ENCODE results near the gene ANKRD45. TPM values are rescaled to one million over a fixed set of nuclear protein-coding genes. Genes with fewer than 3 reads are reported as not detected.

ANKRD45 gene
- total and polyA plus RNA-seq, 2 of the 8 experiments (the other 6 are each of a cell fraction or from before 2014, with no cell fraction given) = 0.41 to 2.8 TPM

- ChIA-PET CTCF (ENCODE audit: partially characterized antibody) (interaction anchor here (0.9 to 1.6 kb wide), 2 partner anchors 166 to 198 kb away, joined by 3 read pairs; no protein-coding TSS in a partner anchor), POLR2A (ENCODE audit: partially characterized antibody) (interaction anchor here (0.6 to 3.4 kb wide), 3 partner anchors 10 to 149 kb away, joined by 3 to 14 read pairs (median 4); no protein-coding TSS in a partner anchor)
- Histone ChIP-seq H3K4me3 (ENCODE audit: extremely low read depth in 1 of 4, insufficient read depth in 2 of 4, low read depth in 3 of 4, low read length in 4 of 4) (no peak overlapping the region), H3K23ac (ENCODE audit: insufficient read length) (no peak overlapping the region), H4K20me1 (replicated peaks in 1 of 2; ENCODE audit: control insufficient read depth in 1 of 2, insufficient read depth in 2 of 2, low read length in 2 of 2) (no peaks in the 10 kb centered on the region), H4K5ac (ENCODE audit: insufficient read length, low read depth, low read length) (no peak overlapping the region), H3K14ac (ENCODE audit: insufficient read length) (no peak overlapping the region), H3K9ac (replicated peaks in 1 of 4; ENCODE audit: extremely low read depth in 1 of 4, low read depth in 3 of 4, low read length in 3 of 4) (no peak overlapping the region), H3K23me2 (ENCODE audit: low read depth, low read length) (no peaks in the 10 kb centered on the region), H3K36me3 (ENCODE audit: control insufficient read depth in 2 of 4, insufficient read depth in 4 of 4, low read length in 3 of 4) (no peaks in the 10 kb centered on the region), H2BK15ac (ENCODE audit: low read length) (no peak overlapping the region), H3K79me2 (ENCODE audit: control insufficient read depth in 1 of 2, insufficient read depth in 2 of 2, low read length in 2 of 2) (no peaks in the 10 kb centered on the region), H4K91ac (replicated peaks; ENCODE audit: insufficient read length, low read length) (no peak overlapping the region), H2BK20ac (ENCODE audit: low read length) (no peak overlapping the region), H3K18ac (ENCODE audit: extremely low read depth, low read length) (no peak overlapping the region), H2AFZ (ENCODE audit: low read length) (no peak overlapping the region), H3K9me3 (ENCODE audit: insufficient read depth in 2 of 2, low read depth in 1 of 2, low read length in 1 of 2) (no peaks in the 10 kb centered on the region), H3K4me2 (ENCODE audit: insufficient read depth in 1 of 2, low read depth in 2 of 2, low read length in 2 of 2) (no peak overlapping the region), H2BK120ac (replicated peaks; ENCODE audit: low read depth, low read length) (no peak overlapping the region), H2BK5ac (ENCODE audit: low read depth, low read length) (no peak overlapping the region), H3K79me1 (ENCODE audit: low read depth, low read length) (no peaks in the 10 kb centered on the region), H3K4me1 (replicated peaks in 1 of 4; ENCODE audit: control insufficient read depth in 3 of 4, insufficient read depth in 4 of 4, low read length in 3 of 4) (no peaks in the 10 kb centered on the region), H3K27ac (ENCODE audit: low read depth, low read length) (no peak overlapping the region; the same call in 1 of the 2 replicates), H3K4ac (replicated peaks; ENCODE audit: insufficient read length, low read depth, low read length) (no peak overlapping the region), H2BK12ac (ENCODE audit: low read depth, low read length) (no peak overlapping the region), H3K56ac (replicated peaks; ENCODE audit: insufficient read length, low read depth, low read length) (no peak overlapping the region), H4K8ac (ENCODE audit: extremely low read depth, insufficient read depth, low read length) (no peak overlapping the region), H2AK5ac (ENCODE audit: low read depth, low read length) (no peak overlapping the region), H3K27me3 (replicated peaks in 1 of 4; ENCODE audit: control insufficient read depth in 3 of 4, extremely low read depth in 1 of 4, insufficient read depth in 3 of 4, low read length in 3 of 4) (no peaks in the 10 kb centered on the region)
- DNase-seq (ENCODE audit: low read depth in 1 of 2, low spot score in 2 of 2) (no peak), FAIRE-seq (no peak)
- TF ChIP-seq CHD7 (IDR thresholded peaks at IDR 0.05; ENCODE audit: insufficient replicate concordance, low read length) = no peak
Observed at GRCh38 chr1:173627269-173627668, 42.4 kb downstream of the ANKRD45 start.
